Activated CD4-positive, alpha-beta T cell treated with anti-CD3 and anti-CD28 coated beads, Interleukin-2, amount 50 U/mL, for 16 hours (primary cell): ENCODE measurements around the gene GLP1R.
A peak's percentile ranks its signal among the peaks of the same experiment; 100 is the strongest.

ENCODE experiments used
- DNase-seq: peaks from one replicate; pipeline ENCODE4 v3.0.0-alpha.2; 2020

GLP1R gene

DNA sequence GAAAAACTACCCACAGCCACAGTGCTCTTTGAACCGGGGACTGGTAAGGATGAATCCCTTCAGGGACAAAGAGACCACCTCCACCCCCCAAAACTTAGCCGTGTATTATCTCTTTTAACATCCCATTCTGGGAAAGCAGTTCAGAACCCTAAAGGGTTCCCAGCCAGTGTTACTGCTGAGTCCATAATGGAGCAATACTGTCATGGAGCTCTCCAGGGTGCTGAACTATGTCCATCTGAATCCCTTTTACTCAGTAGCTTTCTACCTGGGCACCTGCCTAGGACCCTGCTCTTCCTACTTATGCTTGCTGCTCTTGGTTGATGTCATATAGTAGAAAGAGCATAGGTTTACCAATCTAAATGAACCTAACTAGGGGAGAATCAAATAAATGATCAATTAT is 88.7 kb downstream of the GLP1R start:
- DNase-seq = peak; percentile 18
